GM23248 (cell line): ENCODE measurements around the gene ARHGEF37. TPM values are rescaled to one million over a fixed set of nuclear protein-coding genes. Genes with fewer than 3 reads are reported as not detected.

ENCODE experiments used
- DNase-seq: peaks from one replicate; pipeline ENCODE4 v3.0.0-alpha.2; 2015
- H2AFZ ChIP-seq: fragments of 200-600 bp; sonication (generic); 2 replicates; pipeline ENCODE4 v1.6.1; 2016; ENCODE audit warnings: antibody characterized with exemption
- H3F3A ChIP-seq: fragments of 200-600 bp; sonication (generic); 2 replicates; pipeline ENCODE4 v1.6.1; 2016; ENCODE audit warnings: mild to moderate bottlenecking, antibody characterized with exemption, mixed run types; ENCODE audit not compliant: insufficient read depth
- H3K27ac ChIP-seq: fragments of 200-600 bp; sonication (generic); 2 replicates; pipeline ENCODE4 v1.5.1; 2016; ENCODE audit warnings: mild to moderate bottlenecking
- H3K27me3 ChIP-seq: fragments of 200-600 bp; sonication (generic); replicated peaks from 2 replicates; pipeline ENCODE4 v1.6.1; 2016; ENCODE audit warnings: mild to moderate bottlenecking; ENCODE audit not compliant: insufficient read depth
- H3K36me3 ChIP-seq: fragments of 200-600 bp; sonication (generic); 2 replicates; pipeline ENCODE4 v1.6.1; 2016; ENCODE audit warnings: low read depth, mild to moderate bottlenecking
- H3K4me1 ChIP-seq: fragments of 200-600 bp; sonication (generic); 2 replicates; pipeline ENCODE4 v1.6.1; 2016; ENCODE audit warnings: mild to moderate bottlenecking; ENCODE audit not compliant: insufficient read depth
- H3K4me2 ChIP-seq: fragments of 200-600 bp; sonication (generic); one replicate; pipeline ENCODE4 v1.6.1; 2016; ENCODE audit warnings: mild to moderate bottlenecking; ENCODE audit not compliant: unreplicated experiment
- H3K4me3 ChIP-seq: fragments of 200-600 bp; sonication (generic); 2 replicates; pipeline ENCODE4 v1.5.1; 2016; ENCODE audit warnings: mild to moderate bottlenecking
- H3K79me2 ChIP-seq: fragments of 200-600 bp; sonication (generic); 2 replicates; pipeline ENCODE4 v1.6.1; 2016; ENCODE audit warnings: mild to moderate bottlenecking; ENCODE audit not compliant: insufficient read depth
- H3K9ac ChIP-seq: fragments of 200-600 bp; sonication (generic); 2 replicates; pipeline ENCODE4 v1.6.1; 2016; ENCODE audit warnings: mild to moderate bottlenecking
- H3K9me2 ChIP-seq: fragments of 200-600 bp; sonication (generic); 2 replicates; pipeline ENCODE4 v1.6.1; 2016; ENCODE audit warnings: mixed run types, mild to moderate bottlenecking, moderate library complexity; ENCODE audit not compliant: insufficient read depth
- H3K9me3 ChIP-seq: fragments of 200-600 bp; sonication (generic); one replicate; pipeline ENCODE4 v1.6.1; 2017; ENCODE audit warnings: low read depth
- H4K20me1 ChIP-seq: fragments of 200-600 bp; sonication (generic); 2 replicates; pipeline ENCODE4 v1.6.0; 2016; ENCODE audit not compliant: insufficient read depth
- EZH2 ChIP-seq: fragments of 200-600 bp; sonication (generic); IDR thresholded peaks from 2 replicates; pipeline ENCODE4 v1.6.1; 2018; ENCODE audit warnings: antibody characterized with exemption, mild to moderate bottlenecking; ENCODE audit not compliant: insufficient read depth, poor library complexity, severe bottlenecking
- EZH2phosphoT487 ChIP-seq: fragments of 200-600 bp; sonication (generic); IDR thresholded peaks from 2 replicates; pipeline ENCODE4 v1.6.1; 2018; ENCODE audit warnings: antibody characterized with exemption, moderate library complexity, mild to moderate bottlenecking, low read depth; ENCODE audit not compliant: insufficient read depth
- WGBS, 2 experiments: methylation state at CpG; one replicate each; pipeline ENCODE4 v1.1.6; 2015 to 2017; ENCODE audit warnings: low lambda C conversion rate in 2 of 2, low coverage in 1 of 2; ENCODE audit errors: missing lambda C conversion rate in 2 of 2; 5-methylcytosine and 5-hydroxymethylcytosine counted together
- in situ Hi-C: fragments of 300-500 bp; cut with MboI; formaldehyde crosslinking; loops from 2 replicates; pipeline ENCODE4 v1.15.0; 2020
- polyA plus RNA-seq: library from polyadenylated mRNA; unstranded; fragments of >200 nt; fragmentation: Nextera tagmentation; extraction: Ambion mirVana; gene quantifications from 2 replicates; pipeline ENCODE4 v1.2.1, GENCODE V29; 2016
- total RNA-seq: library from RNA; depleted of rRNA; stranded (reverse); fragments of >200 nt; shearing (Covaris generic); gene quantifications from 2 replicates; pipeline ENCODE4 v1.2.3, GENCODE V29; 2014

The ARHGEF37 gene
- total and polyA plus RNA-seq, 2 experiments from 2014 or later: 0.51 to 0.97 TPM

GRCh38 chr5:149621415-149622098 lies 40.3 kb downstream of the ARHGEF37 start:
- 85 to 87% methylated on average over 10 of the region's 10 CpGs for WGBS, 2 experiments
- Histone ChIP-seq H3K9ac (no peak overlapping the region), H3F3A (peaks cover 4% of the 10 kb centered on the region; the same call in 1 of the 2 replicates), H3K27ac (no peak overlapping the region), H3K4me2 (no peak overlapping the region), H3K9me3 (no peaks in the 10 kb centered on the region), H2AFZ (no peak overlapping the region), H3K4me1 (peaks cover 12% of the 10 kb centered on the region), H3K27me3 (no peaks in the 10 kb centered on the region), H4K20me1 (no peaks in the 10 kb centered on the region), H3K36me3 (no peaks in the 10 kb centered on the region), H3K9me2 (no peaks in the 10 kb centered on the region), H3K4me3 (no peak overlapping the region), H3K79me2 (no peaks in the 10 kb centered on the region)
- no peak for TF ChIP-seq EZH2
- no peak for TF ChIP-seq EZH2phosphoT487
- in situ Hi-C loops: no loop called here
- DNase-seq: no peak

GRCh38 chr5:149622466-149622865 lies 41.2 kb downstream of the ARHGEF37 start:
- Histone ChIP-seq H3K4me1 (peaks cover 12% of the 10 kb centered on the region), H3K9me3 (no peaks in the 10 kb centered on the region), H3F3A (peaks cover 4% of the 10 kb centered on the region; the same call in 1 of the 2 replicates), H4K20me1 (no peaks in the 10 kb centered on the region), H3K9ac (no peak overlapping the region), H3K4me3 (no peak overlapping the region), H3K27me3 (no peaks in the 10 kb centered on the region), H3K79me2 (no peaks in the 10 kb centered on the region), H3K4me2 (no peak overlapping the region), H2AFZ (no peak overlapping the region), H3K9me2 (no peaks in the 10 kb centered on the region), H3K27ac (no peak overlapping the region), H3K36me3 (no peaks in the 10 kb centered on the region)
- in situ Hi-C loops: no loop called here
- no peak for TF ChIP-seq EZH2phosphoT487
- no peak for TF ChIP-seq EZH2
- 80 to 81% methylated on average over 3 of the region's 3 CpGs for WGBS, 2 experiments
- DNase-seq: no peak

- in situ Hi-C loops: no loop called here
- no peak for TF ChIP-seq EZH2phosphoT487
- no peak for TF ChIP-seq EZH2
- no peak overlapping the region for H3K4me2 ChIP-seq
- no peak overlapping the region for H2AFZ ChIP-seq
- no peak overlapping the region for H3K4me3 ChIP-seq
- H3K27ac ChIP-seq: no peak overlapping the region
- no peaks in the 10 kb centered on the region for H3K9me2 ChIP-seq
- H3K9ac ChIP-seq: no peak overlapping the region
- no peaks in the 10 kb centered on the region for H3K36me3 ChIP-seq
- H3K9me3 ChIP-seq: no peaks in the 10 kb centered on the region
- H3K27me3 ChIP-seq: no peaks in the 10 kb centered on the region
- 60 to 67% methylated on average over 3 of the region's 3 CpGs for WGBS, 2 experiments
- H3K4me1 ChIP-seq: peaks cover 10% of the 10 kb centered on the region
- no peaks in the 10 kb centered on the region for H3K79me2 ChIP-seq
- H3F3A ChIP-seq: peaks cover 1% of the 10 kb centered on the region; the same call in 1 of the 2 replicates
- H4K20me1 ChIP-seq: no peaks in the 10 kb centered on the region
- DNase-seq: no peak
Measured at GRCh38 chr5:149623473-149623872, 42.2 kb downstream of the ARHGEF37 start.

GRCh38 chr5:149627070-149627469 lies 45.8 kb downstream of the ARHGEF37 start:
- in situ Hi-C loops: no loop called here
- WGBS, 2 experiments: 85 to 88% methylated on average over 12 of the region's 12 CpGs

More at GRCh38 chr5:149627070-149627469, 45.8 kb downstream of the ARHGEF37 start:
- peaks cover 6% of the 10 kb centered on the region for H3K4me1 ChIP-seq
- H4K20me1 ChIP-seq: no peaks in the 10 kb centered on the region
- no peak overlapping the region for H3K27ac ChIP-seq
- TF ChIP-seq EZH2phosphoT487 (no peak), EZH2 (no peak)
- no peaks in the 10 kb centered on the region for H3K27me3 ChIP-seq
- no peaks in the 10 kb centered on the region for H3K79me2 ChIP-seq
- H3K9ac ChIP-seq: no peak overlapping the region
- no peak overlapping the region for H3K4me2 ChIP-seq
- no peak for DNase-seq
- H3K36me3 ChIP-seq: no peaks in the 10 kb centered on the region
- H3K9me2 ChIP-seq: no peaks in the 10 kb centered on the region
- no peak overlapping the region for H2AFZ ChIP-seq
- H3F3A ChIP-seq: peaks cover 8% of the 10 kb centered on the region; the same call in 1 of the 2 replicates
- H3K9me3 ChIP-seq: no peaks in the 10 kb centered on the region
- no peak overlapping the region for H3K4me3 ChIP-seq
